SK-N-MC (cell line): Measurements from ENCODE around the gene NPM1.

Experiments
- DNase-seq: peaks from one replicate; pipeline ENCODE4 v3.0.0-alpha.2; 2011; ENCODE audit warnings: low read depth, low spot score
- H3K27ac ChIP-seq: fragments of 200-600 bp; sonication (generic); 2 replicates; pipeline ENCODE4 v1.5.1; 2016; ENCODE audit warnings: mixed run types
- H3K36me3 ChIP-seq: fragments of 200-600 bp; sonication (generic); 2 replicates; pipeline ENCODE4 v1.6.1; 2017; ENCODE audit warnings: antibody characterized with exemption, low read length, mixed read lengths; ENCODE audit not compliant: insufficient read depth
- H3K4me3 ChIP-seq: fragments of 200-600 bp; sonication (generic); 2 replicates; pipeline ENCODE4 v1.5.1; 2016
- H3K9ac ChIP-seq: fragments of 200-600 bp; sonication (generic); 2 replicates; pipeline ENCODE4 v1.8.0; 2017; ENCODE audit warnings: mixed run types, mixed read lengths; ENCODE audit not compliant: insufficient read length
- H3K9me3 ChIP-seq: fragments of 200-600 bp; sonication (generic); 2 replicates; pipeline ENCODE4 v1.6.1; 2017; ENCODE audit warnings: low read depth, mild to moderate bottlenecking, antibody characterized with exemption, low read length, moderate library complexity, mixed read lengths
- EZH2 ChIP-seq: fragments of 200-600 bp; sonication (generic); IDR thresholded peaks from one replicate; pipeline ENCODE4 v1.6.1; 2017; ENCODE audit warnings: antibody characterized with exemption
- FOXP2 ChIP-seq: optimal IDR thresholded peaks from 2 replicates; pipeline ENCODE3; 2011; ENCODE audit warnings: mild to moderate bottlenecking, moderate library complexity; ENCODE audit not compliant: insufficient read depth; ENCODE audit errors: extremely low read length, control extremely low read depth
- POLR2AphosphoS5 ChIP-seq: IDR thresholded peaks from 2 replicates; pipeline ENCODE4 v1.6.1; 2012; ENCODE audit warnings: mild to moderate bottlenecking, low read depth, low read length, borderline replicate concordance

The NPM1 gene

DNA sequence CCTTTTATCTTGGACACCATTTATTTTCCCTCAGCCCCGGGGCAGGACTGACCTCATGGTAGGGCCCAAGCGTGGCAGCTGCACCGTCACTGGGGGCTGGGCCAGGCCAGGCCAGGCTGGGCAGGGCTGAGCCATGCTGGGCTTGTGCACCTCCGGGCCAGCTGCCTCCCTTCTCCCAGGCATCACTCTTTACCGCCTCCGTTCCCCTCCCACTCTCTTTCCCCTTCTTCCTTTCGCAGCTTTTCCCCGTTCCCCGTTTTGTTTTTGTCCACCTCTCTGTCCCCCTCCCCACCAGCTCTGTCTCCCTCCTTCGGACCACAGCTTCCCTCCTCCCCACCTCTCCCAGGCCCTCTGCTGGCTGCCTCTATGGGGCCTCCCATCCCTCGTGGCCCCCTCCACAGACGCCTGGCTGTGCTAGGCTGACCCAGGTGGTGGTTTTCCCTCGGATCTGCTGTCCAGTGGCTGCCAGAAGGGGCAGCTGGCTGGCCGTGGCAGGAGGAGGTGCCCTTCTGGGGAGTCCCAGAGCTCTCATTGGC is 49.7 kb downstream of the NPM1 start:
- Histone ChIP-seq H3K9me3 (no peaks in the 10 kb centered on the region), H3K27ac (no peak overlapping the region), H3K9ac (no peak overlapping the region), H3K4me3 (no peak overlapping the region), H3K36me3 (no peaks in the 10 kb centered on the region)
- no peak for DNase-seq
- TF ChIP-seq POLR2AphosphoS5 (no peak), FOXP2 (no peak), EZH2 (no peak)

DNA sequence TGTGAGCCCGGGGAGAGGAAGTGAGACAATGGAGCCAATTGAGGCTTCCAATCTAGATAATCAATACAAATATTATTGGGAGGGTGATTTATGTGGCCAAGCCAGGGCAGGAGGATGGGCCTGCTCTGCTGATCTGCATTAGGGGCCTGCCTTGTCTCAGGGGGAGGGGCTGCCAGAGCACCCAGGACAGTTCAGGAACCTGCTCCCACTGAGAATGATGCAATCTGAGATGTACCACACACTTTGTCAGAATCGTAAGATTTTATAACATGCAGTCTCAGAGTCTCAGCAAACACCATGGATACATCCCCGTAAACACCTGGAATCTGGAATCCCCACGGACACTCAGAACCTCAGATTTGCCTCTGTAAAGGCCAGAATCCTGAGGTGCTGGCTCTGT is 51.1 kb downstream of the NPM1 start:
- Histone ChIP-seq H3K27ac (no peak overlapping the region), H3K9me3 (no peaks in the 10 kb centered on the region), H3K9ac (no peak overlapping the region), H3K36me3 (no peaks in the 10 kb centered on the region), H3K4me3 (no peak overlapping the region)
- DNase-seq = no peak
- TF ChIP-seq POLR2AphosphoS5 (no peak), FOXP2 (no peak), EZH2 (no peak)

DNA sequence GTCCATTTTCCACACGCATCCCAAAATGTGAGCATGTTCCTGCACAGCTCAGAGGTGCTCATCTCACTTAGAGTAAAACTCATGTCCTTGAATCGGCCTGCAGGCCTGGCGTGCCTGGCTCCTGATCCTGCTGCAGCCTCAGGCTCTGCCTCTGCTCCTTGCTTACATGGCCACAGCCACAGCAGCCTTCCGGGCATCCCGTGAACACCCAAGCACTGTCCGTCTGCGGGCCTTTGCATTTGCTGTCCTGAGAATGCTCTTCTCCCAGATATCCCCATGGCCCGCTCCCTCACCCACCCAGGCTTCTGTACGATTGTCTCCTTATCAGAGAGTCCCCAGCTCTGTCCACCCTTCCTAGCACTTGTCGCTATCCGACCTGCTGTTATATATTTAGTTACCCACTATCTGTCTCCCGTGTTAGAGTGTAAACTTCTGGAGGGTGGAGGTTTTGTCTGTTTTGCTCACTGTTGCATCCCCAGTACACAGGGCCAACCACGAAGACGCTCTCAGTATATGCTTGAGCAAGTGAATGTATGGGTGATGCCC is 53.7 kb downstream of the NPM1 start:
- no peak overlapping the region for H3K9ac ChIP-seq
- no peak for TF ChIP-seq EZH2
- no peak for TF ChIP-seq FOXP2
- TF ChIP-seq POLR2AphosphoS5 = no peak

DNA sequence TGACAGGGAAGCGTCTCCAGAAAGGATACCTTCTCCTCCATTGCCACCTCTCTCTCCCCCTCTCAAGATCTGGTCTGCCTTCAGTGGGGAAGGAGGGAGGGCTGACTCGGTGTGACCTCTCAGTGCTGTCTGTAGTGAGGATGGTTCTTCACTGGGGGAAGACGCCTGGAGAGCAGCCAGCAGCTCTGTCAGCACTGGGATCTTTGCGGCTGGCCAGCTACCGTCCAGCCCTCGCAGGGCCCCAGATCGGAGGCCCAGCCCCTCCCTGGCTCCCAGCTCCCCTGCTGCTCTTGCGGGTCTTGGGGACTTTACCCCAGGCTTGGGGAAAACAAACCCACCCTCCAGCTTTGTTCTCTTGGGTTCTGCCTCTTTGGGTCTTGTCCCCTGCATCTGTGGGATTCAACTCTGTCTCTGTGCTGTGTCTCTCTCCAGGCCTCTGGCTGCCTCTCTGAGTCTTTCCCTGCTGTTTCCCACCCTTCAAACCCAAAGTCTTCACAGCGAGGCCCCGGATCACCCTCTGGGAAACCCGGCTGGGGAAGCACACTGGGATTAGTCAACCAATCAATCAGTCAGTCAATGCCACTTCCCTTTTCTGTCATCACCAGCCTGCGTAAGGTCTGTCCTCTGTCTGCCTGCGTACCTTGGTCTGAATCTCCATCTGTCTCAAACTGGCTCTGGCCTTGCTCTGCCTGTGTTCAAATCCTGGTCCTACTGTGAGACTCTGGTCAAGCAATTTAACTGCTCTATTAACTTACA is 54.8 kb downstream of the NPM1 start:
- no peak overlapping the region for H3K4me3 ChIP-seq
- DNase-seq = no peak
- no peaks in the 10 kb centered on the region for H3K36me3 ChIP-seq
- no peaks in the 10 kb centered on the region for H3K9me3 ChIP-seq
- H3K9ac ChIP-seq = no peak overlapping the region
- H3K27ac ChIP-seq = no peak overlapping the region
- TF ChIP-seq FOXP2 (no peak), EZH2 (no peak), POLR2AphosphoS5 (no peak)

More for the DNA sequence above, 53.7 kb downstream of the NPM1 start:
- no peak for DNase-seq
- H3K36me3 ChIP-seq = no peaks in the 10 kb centered on the region
- no peaks in the 10 kb centered on the region for H3K9me3 ChIP-seq
- H3K27ac ChIP-seq = no peak overlapping the region
- no peak overlapping the region for H3K4me3 ChIP-seq

DNA sequence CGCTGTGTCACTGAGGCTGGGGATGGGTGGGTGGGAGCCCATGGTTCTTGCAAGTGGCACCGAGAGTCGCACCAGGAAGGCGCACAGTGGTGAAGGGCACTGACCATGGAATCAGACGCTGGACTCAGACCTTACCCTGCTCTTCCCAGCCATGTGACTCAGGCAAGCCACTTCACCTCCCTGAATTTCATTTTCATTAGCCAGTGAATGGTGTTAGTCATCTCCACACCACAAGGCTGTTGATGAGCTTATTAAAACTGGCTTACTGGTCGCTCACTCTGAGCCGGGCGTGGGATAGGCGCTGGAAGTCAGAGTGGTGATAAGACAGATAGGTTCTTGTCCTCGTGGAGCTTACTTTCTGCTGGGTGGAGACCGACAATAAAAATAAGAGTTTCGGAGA is 56.9 kb downstream of the NPM1 start:
- TF ChIP-seq EZH2 (no peak), POLR2AphosphoS5 (no peak), FOXP2 (no peak)
- Histone ChIP-seq H3K36me3 (no peaks in the 10 kb centered on the region), H3K4me3 (no peak overlapping the region), H3K9me3 (no peaks in the 10 kb centered on the region), H3K27ac (no peak overlapping the region), H3K9ac (no peak overlapping the region)
- DNase-seq = no peak

GRCh38 chr5:171445644-171446516 is 58.2 kb downstream of the NPM1 start:
- Histone ChIP-seq H3K27ac (no peak overlapping the region), H3K9me3 (no peaks in the 10 kb centered on the region), H3K4me3 (no peak overlapping the region), H3K36me3 (no peaks in the 10 kb centered on the region), H3K9ac (no peak overlapping the region)
- no peak for DNase-seq
- TF ChIP-seq EZH2 = no peak
- TF ChIP-seq FOXP2 = no peak
- TF ChIP-seq POLR2AphosphoS5 = no peak

- no peak overlapping the region for H3K9ac ChIP-seq
- no peak overlapping the region for H3K4me3 ChIP-seq
- DNase-seq = no peak
- H3K27ac ChIP-seq = peak overlapping the region; percentile 57; the same call in 1 of the 2 replicates
- TF ChIP-seq POLR2AphosphoS5 = no peak
- TF ChIP-seq FOXP2 = no peak
- no peak for TF ChIP-seq EZH2
- H3K9me3 ChIP-seq = no peaks in the 10 kb centered on the region
- no peaks in the 10 kb centered on the region for H3K36me3 ChIP-seq
Measured at GRCh38 chr5:171447226-171447625, 59.6 kb downstream of the NPM1 start.

- no peak for DNase-seq
- H3K36me3 ChIP-seq = no peaks in the 10 kb centered on the region
Measured at GRCh38 chr5:171449426-171449825, 61.8 kb downstream of the NPM1 start.

More at GRCh38 chr5:171449426-171449825, 61.8 kb downstream of the NPM1 start:
- no peak for TF ChIP-seq FOXP2
- no peak for TF ChIP-seq EZH2
- TF ChIP-seq POLR2AphosphoS5 = no peak
- no peak overlapping the region for H3K9ac ChIP-seq
- H3K4me3 ChIP-seq = no peak overlapping the region
- no peak overlapping the region for H3K27ac ChIP-seq
- no peaks in the 10 kb centered on the region for H3K9me3 ChIP-seq
